GM19351 (cell line): ENCODE data around the gene CBX6.

ENCODE experiments used
- ATAC-seq: cut with Tn5 transposase; IDR thresholded peaks from one replicate; pipeline ENCODE4 v1.9.1; 2021; ENCODE audit warnings: mild to moderate bottlenecking, moderate library complexity; ENCODE audit not compliant: unreplicated experiment

Gene CBX6

GRCh38 chr22:38841211-38841610 is 30.8 kb downstream of the CBX6 start:
- no peak for ATAC-seq

DNA sequence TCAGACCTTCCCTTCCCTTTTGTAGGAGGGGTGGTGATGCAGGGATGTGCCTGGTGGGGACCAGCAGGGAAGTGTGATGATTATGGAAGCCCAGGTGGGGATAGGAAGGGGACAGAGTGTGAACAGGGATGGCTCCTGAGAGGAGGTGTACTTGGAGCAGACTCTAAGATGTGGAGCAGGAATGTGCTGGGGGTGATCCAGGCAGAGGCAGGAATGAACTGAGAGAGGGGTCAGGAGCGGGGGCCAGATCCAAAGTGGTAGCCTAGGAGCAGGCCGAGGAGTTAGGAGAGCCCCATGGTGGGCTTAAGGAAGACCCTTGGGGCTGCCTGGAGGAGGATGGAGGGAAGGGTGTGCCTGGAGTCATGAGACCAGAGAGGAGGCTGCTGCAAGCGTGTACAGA is 31.9 kb downstream of the CBX6 start:
- no peak for ATAC-seq

DNA sequence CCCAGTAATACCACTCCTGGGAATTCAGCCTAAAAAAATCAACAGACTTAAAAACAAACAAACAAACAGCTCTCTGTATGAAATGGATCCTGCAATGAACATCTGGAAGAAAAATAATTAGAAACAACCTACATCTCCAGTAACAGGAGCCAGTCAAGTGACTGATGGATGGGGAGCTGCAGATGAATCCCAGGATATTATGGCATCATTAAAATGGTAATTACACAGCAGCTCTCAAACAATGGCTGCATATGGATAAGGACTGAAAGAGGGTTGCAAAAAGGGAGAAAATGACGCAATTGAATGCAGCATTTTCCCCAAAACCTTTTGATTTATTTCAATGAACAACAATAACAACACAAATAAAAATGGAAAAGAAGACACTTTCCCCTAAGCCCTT is 32.3 kb downstream of the CBX6 start:
- no peak for ATAC-seq

- ATAC-seq = no peak
Measured at GRCh38 chr22:38837414-38837928, 34.5 kb downstream of the CBX6 start.

DNA sequence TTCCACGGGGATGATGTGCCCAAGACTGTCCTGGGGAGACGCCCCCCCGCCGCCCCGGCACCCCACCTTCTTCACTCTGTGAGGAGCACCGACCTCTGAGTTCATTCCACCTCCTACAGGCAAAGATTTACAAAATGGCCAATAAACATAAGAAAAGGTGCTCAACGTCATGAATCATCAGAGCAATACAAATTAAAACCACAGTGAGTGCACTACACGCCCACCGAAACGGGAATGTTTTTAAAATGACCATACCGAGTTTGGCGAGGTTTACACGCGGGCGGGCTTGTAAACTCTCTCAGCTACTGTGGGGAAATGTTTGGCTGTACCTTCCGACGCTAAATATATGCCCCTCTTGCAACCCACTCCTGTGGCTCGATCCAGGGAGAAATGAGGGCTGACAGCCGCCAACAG is 36.1 kb downstream of the CBX6 start:
- ATAC-seq = no peak

DNA sequence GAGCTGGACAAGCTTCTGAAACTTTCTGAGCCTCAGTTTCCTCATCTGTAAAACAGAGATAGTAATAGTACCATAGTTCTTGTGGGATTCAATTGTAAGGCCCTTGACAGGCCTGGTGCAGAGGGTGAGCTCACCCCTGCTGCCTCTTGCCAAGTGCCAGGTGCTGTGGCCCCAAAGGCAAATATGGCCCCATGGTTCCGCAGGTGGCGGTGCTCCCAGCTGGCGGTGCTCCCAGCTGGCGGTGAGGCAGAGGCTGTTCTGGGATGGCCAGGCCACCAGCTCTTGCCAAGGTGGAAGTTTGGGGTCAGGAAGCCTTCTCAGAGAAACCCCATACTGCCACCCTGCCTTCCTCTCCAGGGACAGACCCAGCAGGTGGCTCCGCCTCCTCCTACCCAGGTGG is 37.0 kb downstream of the CBX6 start:
- ATAC-seq = no peak

GRCh38 chr22:38834215-38834953 is 37.6 kb downstream of the CBX6 start:
- ATAC-seq = no peak

GRCh38 chr22:38833061-38833460 is 39.0 kb downstream of the CBX6 start:
- ATAC-seq = no peak

DNA sequence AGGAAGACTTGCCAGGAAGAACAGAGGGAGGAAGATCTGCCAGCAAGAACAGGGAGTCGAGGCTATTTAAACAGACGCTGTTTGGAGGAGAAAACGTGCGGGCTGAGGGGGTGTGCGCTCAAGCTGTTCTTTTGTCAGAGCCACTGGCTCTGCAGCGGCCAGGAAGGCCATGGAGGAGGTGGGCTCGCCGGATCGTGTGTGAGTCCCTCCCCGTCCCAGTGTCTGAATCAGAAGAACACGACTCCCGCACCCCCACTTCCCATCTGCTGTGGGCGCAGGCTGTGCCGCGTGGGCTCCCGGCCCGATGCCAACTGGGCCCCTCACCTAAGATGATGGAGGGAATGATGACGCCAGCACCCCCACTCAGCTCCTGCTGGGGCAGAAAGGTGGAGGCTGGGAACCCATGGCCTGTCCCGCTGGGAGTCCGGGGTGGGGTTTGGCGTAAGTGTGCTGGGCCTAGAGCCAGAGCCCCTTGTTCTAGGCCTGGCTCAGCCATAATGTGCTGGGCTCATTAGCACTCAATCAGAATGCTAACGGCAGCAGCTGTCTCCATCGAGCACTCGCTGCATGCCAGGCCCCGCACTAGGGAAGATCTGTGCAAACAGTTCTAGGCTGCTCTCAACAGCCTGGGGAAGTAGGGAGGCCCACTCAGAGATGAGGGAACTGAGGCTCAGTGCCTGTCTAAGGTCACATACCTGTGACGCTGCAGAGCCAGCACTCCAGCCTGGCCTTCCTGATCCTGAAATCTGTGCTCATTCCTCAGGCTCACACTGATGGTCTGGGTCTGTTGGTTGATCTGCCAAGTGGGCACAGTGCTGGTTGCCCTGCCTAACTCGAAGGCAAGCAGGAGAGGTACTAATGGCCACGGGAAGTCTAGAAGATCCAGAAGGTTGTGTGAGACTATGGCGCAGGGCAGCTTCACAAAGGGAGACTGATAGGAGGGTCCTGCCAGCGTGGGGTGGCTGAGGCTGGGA is 39.7 kb downstream of the CBX6 start:
- ATAC-seq = no peak

DNA sequence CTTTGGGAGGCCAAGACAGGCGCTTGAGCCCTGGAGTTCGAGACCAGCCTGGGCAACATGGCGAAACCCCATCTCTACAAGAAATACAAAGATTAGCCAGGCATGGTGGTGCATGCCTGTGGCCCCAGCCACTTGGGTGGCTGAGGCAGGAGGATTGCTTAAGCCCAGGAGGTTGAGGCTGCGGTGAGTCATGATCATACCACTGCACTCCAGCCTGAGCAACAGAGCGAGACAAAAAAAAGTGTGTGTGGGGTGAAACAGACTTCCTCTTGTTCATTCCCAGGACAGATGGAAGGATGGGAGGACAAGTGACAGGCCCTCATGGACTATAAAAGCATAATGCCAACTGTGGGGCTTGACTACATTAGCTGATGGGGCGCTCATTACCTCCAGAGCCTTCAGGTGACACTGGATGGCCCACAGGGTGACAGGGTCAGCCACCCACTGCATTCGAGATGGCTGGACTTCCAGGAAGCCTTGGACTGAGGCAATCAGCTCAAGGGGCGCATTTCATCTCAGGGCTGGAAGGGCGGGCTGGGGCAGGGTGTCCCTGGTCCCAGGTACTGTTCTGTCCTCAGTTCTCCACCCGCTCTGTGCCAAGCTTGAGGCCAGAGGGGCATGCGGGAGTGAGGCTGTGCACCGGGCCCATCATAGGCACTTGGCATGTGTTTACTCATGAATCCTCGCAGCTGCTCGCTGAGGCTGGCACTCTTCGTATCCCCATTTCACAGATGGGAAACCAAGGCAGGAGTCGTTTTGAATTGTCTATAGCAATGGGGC is 40.7 kb downstream of the CBX6 start:
- ATAC-seq = no peak

- ATAC-seq = no peak
Measured at GRCh38 chr22:38830845-38831108, 41.2 kb downstream of the CBX6 start.

GRCh38 chr22:38830026-38830844 is 41.8 kb downstream of the CBX6 start:
- ATAC-seq = no peak

DNA sequence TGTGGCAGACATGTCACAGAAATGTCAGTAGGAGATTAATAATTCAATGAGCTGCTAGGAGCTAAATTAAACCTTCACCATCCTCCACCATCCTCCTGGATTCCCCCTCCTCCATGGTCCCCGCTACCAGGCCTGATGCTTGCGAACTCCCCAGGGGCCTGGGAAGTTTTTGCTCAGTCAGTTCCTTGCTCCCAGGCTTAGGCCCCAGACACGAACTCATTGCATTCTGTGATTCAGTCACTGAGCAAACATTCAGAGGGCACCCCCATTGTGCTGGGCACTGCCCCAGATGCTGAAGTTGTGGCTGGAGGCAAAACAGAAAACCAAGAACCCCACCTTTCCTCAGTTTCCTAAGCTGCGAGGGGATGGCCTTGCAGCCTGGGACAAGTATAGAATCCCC is 42.5 kb downstream of the CBX6 start:
- ATAC-seq = no peak

DNA sequence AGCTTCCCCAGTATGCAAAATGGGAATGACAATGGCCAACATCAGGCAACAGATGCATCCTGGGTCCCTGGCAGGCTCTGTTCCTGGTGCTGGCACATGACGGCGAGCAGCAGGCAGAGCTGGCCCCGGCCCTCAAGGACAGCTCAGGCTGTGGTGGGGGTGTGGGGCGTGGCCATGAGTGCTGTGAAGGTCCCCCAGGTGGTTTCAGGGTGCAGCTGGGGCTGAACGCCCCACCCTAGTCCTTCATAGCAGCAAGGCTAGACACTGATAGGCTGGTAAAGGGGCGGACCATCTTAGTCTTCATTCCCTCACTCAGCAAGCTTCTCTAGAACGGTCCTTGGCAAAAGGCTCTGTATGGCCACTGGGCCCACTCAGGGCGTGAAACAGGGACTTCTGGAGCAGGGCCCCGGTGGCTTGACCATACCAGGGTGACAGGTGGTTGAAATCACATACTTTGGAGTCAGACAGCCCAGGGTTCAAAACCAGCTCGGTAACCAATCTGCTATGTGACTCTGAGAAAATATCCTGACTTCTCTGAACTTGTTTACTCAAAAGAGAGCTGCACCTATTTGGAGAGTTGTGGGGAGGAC is 43.3 kb downstream of the CBX6 start:
- no peak for ATAC-seq

DNA sequence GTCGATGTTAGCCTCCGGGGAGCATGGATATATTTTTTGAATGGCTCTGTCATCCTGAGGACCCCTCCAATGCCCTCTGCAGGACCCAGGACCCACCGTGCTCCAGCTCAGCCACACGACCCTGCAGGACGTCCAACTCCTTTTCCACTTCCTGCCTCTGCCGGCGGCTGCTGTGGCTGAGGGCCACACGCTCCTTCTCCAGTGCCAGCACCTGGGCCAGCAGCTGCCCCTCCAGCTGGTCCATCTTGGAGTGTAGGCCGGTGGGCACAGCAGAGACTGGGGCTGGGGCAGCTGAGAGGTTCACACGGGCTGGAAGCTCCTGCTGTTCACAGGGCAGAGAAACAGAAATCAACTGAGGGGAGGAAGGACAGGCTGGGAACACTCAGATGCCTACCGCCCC is 43.8 kb downstream of the CBX6 start:
- ATAC-seq = no peak

- no peak for ATAC-seq
Measured at GRCh38 chr22:38827510-38827909, 44.5 kb downstream of the CBX6 start.

DNA sequence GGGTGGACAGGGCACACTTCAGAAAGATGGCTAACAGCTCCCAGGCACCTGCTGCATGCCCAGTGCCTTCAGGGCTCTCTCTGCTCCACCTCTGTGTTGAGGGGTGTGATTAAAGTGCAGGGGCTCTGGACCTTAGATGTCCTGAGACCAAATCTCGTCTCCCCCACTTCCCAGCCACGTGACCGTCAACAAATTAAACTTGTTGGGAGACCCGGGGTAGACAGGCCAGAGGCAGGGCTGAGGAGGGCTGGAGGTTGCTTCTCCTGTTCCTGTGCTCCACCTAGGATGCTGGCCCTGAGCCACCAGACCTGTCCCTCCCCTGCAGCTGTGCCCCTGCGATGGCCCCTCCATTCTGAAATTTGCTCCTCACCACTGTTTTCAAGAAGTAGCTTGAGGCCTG is 45.2 kb downstream of the CBX6 start:
- no peak for ATAC-seq

GRCh38 chr22:38826386-38826785 is 45.6 kb downstream of the CBX6 start:
- ATAC-seq = no peak

DNA sequence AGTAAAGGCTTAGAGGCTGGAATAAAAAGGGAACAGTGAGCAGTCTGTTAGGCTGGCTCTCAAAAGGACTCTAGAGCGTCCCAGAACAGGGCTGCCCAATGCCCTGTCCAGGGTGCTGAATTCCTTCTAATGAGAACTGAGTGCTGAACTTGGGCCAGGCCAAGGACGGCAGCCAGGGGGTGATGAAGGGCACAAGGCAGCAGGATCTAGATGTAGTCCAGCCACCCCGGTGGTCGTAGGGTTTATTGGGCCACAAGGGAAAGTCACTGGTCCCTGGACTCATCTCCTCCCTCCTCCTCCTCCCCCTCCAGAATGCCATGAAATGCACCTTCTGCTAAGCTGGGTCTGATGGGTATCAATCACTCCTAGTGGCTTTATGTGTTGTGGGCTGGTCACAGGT is 47.4 kb downstream of the CBX6 start:
- no peak for ATAC-seq

DNA sequence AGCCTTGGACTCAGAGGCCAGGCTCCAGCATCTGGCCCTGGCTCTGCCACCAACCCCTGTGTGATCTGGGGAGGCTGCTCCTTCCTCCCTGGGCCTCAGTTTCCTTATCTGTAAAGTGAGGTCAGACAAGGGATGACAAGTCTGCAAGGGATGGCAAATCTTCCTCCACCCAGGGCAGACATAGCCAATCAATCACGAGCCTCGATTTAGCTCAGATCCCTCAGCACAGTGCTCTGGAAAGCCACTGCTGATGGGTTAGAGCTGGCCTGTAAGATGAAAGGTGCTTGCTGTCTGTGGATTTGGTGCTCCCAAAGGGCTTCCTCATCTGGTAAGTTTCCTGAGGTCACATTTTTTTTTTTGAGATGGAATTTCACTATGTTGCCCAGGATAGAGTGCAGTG is 48.4 kb downstream of the CBX6 start:
- no peak for ATAC-seq
